SU-DHL-6 (cell line): ENCODE measurements around the gene NINJ2.

Source experiments
- CTCF ChIP-seq: fragments of 200-600 bp; sonication (generic); IDR thresholded peaks from one replicate; pipeline ENCODE4 v1.5.1; 2017; ENCODE audit warnings: antibody characterized with exemption, mild to moderate bottlenecking, low read length, moderate library complexity; ENCODE audit not compliant: insufficient read depth, poor library complexity, severe bottlenecking
- EZH2phosphoT487 ChIP-seq: fragments of 200-600 bp; sonication (generic), shearing (Covaris generic); conservative IDR thresholded peaks from 2 replicates; pipeline ENCODE4 v1.6.1; 2018; ENCODE audit warnings: mild to moderate bottlenecking, antibody characterized with exemption, low read length, moderate library complexity, mixed read lengths

- TF ChIP-seq CTCF (no peak), EZH2phosphoT487 (no peak)
Observed at GRCh38 chr12:522692-523378, 140.4 kb downstream of the NINJ2 start.
